ENCODE results near the gene NKX6-1.

Gene NKX6-1

GRCh38 chr4:84497504-84498202 is 1.4 kb downstream of the NKX6-1 start:
- DNase-seq = no peak

- no peak for DNase-seq
Measured at GRCh38 chr4:84496706-84497503, 2.2 kb downstream of the NKX6-1 start.

- no peak for DNase-seq
Measured at GRCh38 chr4:84496331-84496705, 2.8 kb downstream of the NKX6-1 start.

- no peak for DNase-seq
Measured at GRCh38 chr4:84495794-84496261, 3.3 kb downstream of the NKX6-1 start.

- no peak for DNase-seq
Measured at GRCh38 chr4:84495118-84495793, 3.8 kb downstream of the NKX6-1 start.

GRCh38 chr4:84494531-84494930 is 4.6 kb downstream of the NKX6-1 start:
- DNase-seq = no peak

- DNase-seq = no peak
Measured at GRCh38 chr4:84494076-84494475, 5.0 kb downstream of the NKX6-1 start.

GRCh38 chr4:84493092-84493850 is 5.8 kb downstream of the NKX6-1 start:
- no peak for DNase-seq

GRCh38 chr4:84492737-84493091 is 6.4 kb downstream of the NKX6-1 start:
- DNase-seq = no peak

- no peak for DNase-seq
Measured at GRCh38 chr4:84492290-84492689, 6.8 kb downstream of the NKX6-1 start.

- no peak for DNase-seq
Measured at GRCh38 chr4:84491481-84491880, 7.6 kb downstream of the NKX6-1 start.

- no peak for DNase-seq
Measured at GRCh38 chr4:84490663-84491062, 8.4 kb downstream of the NKX6-1 start.

GRCh38 chr4:84484236-84484635 is 14.9 kb downstream of the NKX6-1 start:
- DNase-seq = no peak

- DNase-seq = no peak
Measured at GRCh38 chr4:84483688-84484087, 15.4 kb downstream of the NKX6-1 start.

- DNase-seq = no peak
Measured at GRCh38 chr4:84482564-84483563, 16.2 kb downstream of the NKX6-1 start.

- DNase-seq = no peak
Measured at GRCh38 chr4:84481860-84482245, 17.2 kb downstream of the NKX6-1 start.

- DNase-seq = no peak
Measured at GRCh38 chr4:84481077-84481859, 17.8 kb downstream of the NKX6-1 start.

- DNase-seq = no peak
Measured at GRCh38 chr4:84480082-84480481, 19.0 kb downstream of the NKX6-1 start.

GRCh38 chr4:84479663-84480062 is 19.4 kb downstream of the NKX6-1 start:
- no peak for DNase-seq

GRCh38 chr4:84477738-84478137 is 21.4 kb downstream of the NKX6-1 start:
- DNase-seq = no peak

- DNase-seq = no peak
Measured at GRCh38 chr4:84474107-84474506, 25.0 kb downstream of the NKX6-1 start.

All from NCI-H2081 (cell line).